Glomerular visceral epithelial cell (primary cell): ENCODE results near the gene LAMB1.
"Not testable (repeated sequence)": the region's sequence is repeated elsewhere in the genome, so short reads cannot be mapped to it uniquely, and the experiment has no call there.

ENCODE experiments used
- DNase-seq: peaks from one replicate; pipeline ENCODE4 v3.0.0-alpha.2; 2016; ENCODE audit errors: extremely low spot score

Gene LAMB1

DNA sequence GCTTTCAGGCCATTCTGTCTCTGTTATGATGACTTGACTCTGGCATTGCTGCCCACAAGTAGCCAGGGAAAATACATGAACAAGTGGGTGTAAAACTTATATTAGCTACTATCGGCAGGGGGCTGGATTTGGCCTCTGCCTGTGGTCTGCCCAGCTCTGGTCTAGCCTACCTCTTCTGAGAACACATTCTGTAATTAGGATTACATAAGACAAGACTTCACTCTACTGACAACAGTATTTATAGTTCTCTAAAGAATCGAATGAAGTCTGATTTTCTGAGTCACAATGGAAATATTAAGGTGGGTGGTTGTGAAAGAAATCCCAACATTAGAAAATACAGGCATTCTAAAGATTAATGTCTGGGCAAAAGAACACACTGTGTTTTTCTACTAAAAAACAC, 56.5 kb downstream of the LAMB1 start:
- DNase-seq, result no peak

DNA sequence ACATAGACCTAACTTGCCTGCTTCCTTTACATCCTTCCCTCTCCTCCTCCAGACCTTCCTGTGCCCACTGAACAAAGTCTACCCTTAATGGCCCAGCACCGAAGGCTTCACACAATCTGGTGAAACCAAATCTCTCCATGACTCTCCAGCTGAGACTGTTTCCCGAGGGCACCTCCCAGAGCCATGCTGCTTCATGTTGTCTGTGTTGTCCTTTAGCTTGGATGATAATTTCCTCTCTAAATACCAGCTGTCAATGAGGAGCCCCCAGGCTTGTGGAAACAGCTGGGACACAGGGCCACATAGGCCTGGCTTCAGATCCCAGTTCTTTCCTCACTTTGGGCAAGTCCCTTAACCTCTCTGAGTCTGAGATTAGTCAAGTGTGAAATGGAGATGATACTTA, 57.6 kb downstream of the LAMB1 start:
- no peak for DNase-seq

DNA sequence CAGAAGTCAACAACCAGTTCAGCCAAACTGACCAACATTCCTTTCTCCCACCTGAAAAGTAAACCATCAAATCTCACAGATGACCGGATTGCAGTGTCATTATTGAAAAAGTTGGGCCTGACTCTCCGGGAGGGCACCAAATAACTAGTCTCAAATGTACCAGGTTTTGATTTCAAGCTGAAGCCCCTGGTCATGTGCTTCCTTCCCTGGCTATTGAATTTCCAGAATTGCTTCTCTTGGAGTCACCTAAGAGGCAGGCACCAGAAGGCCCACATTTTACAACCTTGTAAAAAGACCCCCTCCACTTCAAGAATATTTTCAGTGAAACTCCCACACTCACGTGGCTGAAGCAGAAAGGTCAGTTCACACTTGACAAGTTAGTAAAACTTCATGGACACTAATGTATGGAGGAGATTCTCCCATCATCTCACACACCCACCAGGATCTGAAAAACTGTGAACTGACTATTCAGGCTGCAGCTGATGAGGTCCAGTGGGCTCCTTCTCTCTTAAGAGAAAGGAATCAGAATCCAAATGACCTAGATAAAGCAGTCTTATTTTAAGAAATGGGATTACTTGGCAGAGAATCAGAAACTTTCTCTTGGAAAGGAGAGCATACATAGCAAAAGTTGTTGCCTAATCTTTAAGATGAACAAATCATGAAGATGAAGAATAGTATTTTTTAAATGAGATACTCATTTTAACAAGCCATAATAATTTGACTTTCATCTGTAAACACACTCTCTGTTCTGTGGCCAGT, 58.4 kb downstream of the LAMB1 start:
- no peak for DNase-seq

DNA sequence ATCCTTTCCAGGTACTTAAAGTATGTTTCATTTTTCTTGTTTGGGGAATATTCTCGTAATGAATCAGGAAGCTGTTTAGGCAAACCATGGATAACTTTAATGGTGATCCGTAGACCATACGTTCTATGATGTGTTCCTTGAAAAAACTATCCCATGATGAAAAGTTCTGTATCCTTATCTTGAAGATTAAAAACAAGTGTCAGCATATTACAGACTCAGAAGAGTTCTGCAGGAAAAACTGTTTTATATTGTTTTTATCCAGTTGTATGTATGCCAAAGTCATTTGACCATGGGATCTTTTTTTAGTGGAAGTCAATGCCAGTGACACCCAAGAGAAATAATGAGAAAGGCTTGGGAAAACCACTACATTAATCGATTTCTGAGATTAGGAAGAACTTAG, 59.9 kb downstream of the LAMB1 start:
- DNase-seq, result no peak

DNA sequence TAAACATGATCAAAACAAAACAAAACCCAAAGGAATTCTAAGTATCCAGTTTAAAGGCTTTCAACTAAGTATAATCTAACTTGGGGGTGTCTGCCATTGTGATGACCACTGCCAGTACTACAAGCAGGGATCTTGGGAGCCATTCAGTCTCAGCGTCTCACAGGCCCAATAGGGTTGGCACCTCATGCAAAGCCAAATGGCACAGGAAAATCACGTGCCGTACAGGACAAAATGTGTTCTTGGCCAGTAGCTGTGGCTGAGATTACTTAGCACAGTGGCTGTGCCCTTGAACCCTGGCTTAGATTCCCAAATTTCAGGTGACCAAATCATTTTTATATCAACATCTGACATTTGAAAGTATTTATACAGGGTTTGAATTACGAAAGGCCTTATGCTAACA, 62.0 kb downstream of the LAMB1 start:
- no peak for DNase-seq

DNA sequence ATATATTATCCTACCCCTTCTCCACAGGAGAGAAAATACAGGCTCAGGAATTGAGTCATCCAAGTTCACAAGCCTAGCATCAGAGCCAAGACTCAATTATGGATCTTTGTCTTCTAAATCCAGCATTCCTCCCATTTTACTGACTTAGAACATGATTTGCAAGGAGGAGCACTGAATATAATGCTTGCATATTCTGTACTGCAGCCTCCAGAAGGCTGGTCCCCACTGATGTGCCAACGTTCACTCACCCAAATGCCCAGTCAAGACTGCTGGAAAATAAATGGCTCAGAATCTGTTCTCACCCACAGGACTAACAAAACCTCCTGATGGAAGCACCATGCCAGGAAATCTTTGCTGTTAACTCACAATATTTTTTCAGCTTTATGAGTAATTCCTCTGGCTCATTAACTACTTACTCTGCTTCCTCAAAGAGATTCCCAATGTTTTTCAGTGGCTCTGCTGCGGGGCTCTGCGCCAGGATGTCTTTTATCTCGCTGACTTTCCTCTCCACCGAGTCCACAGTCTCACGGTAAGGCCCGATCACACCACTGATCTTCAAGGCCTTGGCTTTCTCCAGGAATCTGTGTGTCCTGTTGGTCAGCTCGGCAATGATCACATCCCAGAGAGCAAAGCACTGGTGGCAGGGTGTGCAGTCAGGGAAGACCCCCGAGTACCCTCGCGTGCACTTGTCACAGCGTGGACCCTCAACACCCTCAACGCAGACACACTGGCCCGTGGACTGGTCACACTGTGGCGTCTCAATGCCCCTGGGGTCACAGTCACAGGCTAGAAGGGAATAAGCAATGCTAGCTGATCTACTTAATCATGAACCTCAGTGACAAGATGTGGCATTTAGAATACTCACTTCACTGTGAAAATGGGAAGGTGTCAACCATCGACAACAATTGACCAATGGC, 63.1 kb downstream of the LAMB1 start:
- DNase-seq, result peak; percentile 78

DNA sequence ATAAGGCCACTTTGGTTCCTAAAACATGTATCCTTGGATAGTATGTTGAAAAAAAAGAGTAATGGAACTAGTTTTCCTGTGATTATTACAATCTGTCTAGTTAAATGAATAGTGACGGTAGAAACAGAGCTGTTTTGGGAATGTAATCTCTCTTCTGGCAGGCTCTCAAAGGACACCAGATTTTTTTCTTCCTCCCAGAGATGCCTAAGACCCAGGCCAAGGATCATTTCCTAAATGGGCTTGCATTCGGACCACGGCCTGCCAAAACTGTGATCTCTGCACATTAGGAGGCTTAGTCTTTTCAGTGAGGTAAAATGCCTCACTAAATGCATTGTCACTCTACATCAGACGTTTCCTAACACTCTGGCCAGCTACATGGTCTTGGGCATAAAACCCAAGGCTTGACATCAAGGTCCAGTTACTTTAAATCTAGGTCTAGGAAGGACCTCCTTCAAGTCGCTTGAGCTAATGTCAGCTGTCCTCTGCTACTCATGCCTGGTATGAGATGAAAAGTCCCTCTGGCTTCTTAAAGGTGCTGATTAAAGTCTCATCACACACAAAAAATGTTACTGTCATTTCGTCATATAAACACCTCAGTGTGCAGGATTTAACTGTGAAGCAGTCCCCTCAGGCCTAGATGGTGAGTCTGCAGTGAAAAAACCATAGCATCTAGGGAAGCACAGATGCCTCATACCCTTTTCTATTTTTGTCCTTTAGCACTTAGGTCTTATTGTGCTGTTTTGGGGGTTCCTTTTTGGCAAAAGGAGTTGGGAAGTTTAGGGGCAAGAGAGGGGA, 64.3 kb downstream of the LAMB1 start:
- no peak for DNase-seq

DNA sequence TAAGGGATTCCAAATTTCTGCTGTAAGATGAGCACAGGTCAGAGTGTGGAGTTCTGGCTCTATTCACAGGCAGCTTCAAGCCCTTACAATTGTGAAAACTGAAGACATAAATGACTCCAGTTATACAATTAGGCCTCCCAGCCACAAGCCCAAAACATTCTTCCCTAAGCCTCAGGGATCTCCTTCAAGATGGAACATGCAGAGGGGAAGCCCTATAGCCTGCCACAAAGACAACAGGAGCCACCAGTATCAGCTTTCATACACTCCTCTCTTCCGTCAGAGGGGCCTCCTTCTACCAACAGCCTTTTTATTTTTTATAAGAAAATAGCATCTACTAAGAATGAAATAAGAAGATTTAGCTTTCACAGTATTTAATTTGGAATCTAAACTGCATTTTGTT, 65.4 kb downstream of the LAMB1 start:
- no peak for DNase-seq

DNA sequence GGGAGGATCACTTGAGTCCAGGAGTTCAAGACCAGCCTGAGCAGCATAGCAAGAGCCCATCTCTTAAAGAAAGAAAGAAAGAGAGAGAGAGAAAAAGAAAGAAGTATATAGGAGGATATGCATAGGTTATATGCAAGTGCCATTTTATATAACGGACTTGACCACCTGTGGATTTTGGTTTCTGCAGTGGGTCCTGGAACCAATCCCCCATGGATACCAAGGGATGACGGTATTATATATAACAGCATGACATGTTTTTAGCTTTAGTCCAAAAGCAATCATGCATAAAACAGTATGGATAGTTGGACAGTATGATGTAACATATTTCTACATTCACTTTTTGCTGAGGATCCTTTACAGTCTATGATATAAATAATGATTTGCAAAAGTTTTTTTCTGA, 66.6 kb downstream of the LAMB1 start:
- no peak for DNase-seq

DNA sequence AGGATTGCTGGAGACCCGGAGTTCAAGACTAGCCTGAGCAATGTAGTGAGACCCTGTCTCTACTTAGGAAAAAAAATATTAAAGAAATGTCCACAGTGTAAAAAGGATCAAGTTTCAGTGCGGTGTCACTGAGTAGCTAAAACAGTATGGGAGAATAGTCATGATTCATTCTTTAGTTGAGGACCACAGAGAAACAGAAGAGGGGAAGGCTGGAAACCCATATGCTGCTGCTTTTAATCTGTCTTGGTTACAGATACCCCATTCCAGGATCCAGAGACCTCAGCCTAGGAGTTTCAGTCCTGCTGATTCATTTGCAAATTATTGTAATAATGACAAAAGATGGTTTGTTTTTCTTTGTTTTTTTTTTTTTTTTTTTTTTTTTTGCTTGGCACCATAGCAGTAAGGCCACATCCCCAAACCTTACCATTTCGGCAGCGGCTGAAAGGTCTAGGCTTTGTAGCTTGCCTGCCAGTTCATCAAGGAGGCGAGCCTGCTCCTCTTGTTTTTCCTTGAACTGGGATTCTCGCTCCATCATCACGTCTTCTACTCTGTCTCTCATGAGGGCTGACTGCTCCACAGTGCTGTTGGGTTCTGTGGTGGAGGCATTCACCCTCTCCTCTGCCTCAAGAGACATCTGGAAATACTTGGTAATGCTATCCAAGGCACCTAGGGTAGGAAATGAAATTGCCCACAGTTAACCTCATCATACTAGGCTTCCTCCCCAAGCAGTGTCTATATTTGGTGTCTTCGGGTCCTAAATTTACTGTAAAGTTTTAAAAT, 67.8 kb downstream of the LAMB1 start:
- no peak for DNase-seq

DNA sequence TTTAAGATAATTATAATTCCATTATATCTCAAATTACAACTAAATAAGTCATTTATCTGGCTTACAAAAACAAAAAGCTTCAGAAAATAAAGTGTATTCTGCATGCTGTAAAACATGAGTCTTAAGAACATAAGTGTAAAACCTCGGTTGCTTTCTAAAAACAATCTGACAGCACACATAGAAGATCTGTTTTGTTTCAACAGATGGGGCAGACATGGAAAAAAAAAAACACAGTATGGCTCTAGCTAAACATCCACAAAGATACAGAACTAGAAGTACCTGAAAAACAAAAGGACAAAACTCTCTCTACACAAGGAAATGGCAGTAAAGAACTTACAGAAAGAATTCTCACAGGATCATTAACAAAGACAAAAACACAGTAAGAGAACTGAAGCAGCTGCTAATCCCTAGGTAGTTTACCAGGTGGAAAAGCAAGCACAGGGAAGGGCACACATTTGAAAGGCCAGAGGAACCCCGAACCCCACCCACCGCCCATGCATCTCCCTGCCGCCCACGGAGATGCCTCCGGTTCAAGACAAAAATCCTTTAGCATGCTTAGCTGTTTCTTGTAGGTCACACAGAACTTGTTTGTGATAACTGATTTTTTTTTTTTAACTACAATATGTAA, 69.5 kb downstream of the LAMB1 start:
- DNase-seq, result no peak

DNA sequence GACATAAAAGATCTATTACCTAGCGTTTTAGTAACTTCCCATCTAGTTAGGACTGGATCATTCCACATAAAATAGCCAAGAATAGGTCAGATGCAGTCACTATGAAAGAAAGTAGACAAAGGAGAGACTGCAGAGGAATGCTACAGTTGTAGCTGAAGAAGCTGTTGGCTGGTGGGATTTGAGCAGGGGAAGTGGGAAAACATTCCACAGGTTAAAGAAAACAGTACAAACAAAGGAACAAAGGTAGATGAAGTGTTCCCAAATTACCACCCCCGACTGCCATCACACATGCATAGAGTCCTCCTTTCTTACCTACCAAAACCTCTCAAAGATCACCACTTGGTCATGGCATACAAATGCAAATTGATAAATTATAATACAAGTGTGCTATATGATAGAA, 70.2 kb downstream of the LAMB1 start:
- DNase-seq, result no peak

DNA sequence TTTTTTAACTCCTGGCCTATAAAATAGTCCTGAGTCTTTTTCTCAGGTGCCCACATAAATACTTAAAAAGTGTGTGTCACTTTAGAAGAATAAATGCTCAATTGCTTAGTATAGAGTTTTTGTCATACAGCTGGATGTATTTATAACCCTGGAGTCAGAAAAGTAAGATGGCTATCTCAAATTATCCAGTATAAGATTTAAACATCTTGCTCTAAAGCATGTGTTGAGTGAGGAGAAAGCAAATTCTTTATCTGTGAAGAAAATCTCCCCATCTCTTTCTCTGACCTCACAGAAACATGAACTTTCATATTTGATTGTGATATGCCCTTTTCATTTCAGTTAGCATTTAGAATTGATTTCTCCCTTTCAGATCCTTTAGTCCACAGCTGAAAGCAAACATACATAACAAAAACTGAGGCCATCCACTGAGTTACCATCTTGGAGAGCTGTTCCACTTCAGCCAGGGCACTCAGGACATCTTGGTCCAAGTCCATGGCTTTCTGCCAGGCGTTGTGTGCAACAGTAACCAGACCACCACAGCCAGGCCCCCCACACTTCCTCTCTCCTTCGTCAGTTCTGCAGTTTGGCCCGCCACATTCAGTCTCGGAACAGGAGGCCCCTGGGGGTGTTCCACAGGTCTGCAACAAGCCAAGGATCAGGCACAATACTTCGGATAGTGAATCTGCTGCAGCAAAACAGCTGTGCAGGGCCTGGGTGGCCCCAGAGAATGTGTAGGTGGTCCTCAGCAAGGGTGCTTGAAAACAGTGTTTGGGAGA, 71.0 kb downstream of the LAMB1 start:
- no peak for DNase-seq

DNA sequence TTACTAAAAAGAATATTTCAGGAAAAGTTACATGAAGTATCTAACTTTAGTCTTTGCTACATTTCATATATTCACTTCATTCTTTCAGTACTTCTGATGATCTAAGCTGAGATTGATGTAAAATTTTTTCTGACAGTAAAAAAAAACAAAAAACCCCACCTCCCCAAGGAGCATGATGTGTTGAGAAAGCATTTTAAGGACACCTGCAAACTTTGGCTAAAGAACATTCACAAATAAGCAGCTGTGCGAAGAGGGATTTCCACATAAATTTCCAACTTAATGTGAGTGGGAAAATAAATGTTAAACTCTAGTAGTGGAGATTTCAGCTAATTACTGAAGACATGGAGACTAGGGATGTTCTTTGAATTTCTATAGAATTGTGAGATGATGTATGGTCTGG, 76.5 kb downstream of the LAMB1 start:
- no peak for DNase-seq

DNA sequence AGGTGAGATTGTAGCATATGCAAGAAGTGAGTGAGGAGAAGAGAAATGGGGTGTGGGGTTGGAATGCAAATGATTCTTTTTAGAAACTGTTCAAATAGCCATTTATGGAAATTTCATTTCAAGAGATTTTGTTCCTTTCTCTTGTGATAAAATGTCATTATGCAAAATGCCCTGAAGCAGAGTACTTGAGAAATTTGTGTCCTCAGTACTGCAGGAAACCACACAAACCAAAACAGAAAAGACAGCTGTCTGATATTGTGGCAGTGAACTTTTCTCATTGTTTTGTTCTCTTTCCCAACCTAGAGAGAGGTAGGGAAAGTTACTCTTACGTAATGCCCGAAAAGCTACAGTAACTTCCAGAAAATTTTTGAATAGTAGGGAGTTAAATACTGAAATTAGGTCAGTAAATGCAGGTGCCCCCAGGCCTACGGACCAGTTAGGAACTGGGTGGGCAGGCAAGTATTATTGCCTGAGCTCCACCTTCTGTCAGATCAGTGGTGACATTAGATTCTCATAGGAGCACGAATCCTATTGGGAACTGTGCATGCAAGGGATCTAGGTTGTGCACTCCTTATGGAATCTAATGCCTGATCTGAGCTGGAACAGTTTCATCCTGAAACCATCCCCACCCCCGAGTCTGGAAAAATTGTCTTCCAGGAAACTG, 78.0 kb downstream of the LAMB1 start:
- no peak for DNase-seq

DNA sequence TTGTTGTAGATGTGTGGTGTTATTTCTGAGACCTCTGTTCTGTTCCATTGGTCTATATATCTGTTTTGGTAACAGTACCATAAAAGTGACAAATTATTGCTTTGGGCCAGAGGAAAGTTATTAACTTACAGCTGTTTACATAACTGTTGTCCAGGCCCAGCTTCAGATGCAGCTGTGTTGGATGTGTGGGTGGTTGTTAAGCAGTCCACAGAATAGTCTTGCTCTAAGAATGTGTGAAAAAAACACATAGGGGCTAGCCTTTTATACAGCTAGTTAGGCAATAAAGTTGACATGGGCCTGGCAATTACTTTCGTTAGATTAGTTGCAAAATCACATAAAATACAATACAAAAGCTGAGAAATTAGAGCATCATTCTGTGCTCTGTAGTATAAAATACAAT, 80.1 kb downstream of the LAMB1 start:
- DNase-seq, result no peak

DNA sequence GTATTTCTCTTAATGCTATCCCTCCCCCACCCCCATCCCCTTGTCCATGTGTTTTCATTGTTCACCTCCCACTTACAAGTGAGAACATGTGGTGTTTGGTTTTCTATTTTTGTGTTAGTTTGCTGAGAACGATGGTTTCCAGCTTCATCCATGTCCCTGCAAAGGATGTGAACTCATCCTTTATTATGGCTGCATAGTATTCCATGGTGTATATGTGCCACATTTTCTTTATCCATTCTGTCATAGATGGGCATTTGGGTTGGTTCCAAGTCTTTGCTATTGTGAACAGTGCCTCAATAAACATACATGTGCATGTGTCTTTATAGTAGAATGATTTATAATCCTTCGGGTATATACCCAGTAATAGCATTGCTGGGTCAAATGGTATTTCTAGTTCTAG, 81.1 kb downstream of the LAMB1 start:
- DNase-seq, result not testable (repeated sequence)

DNA sequence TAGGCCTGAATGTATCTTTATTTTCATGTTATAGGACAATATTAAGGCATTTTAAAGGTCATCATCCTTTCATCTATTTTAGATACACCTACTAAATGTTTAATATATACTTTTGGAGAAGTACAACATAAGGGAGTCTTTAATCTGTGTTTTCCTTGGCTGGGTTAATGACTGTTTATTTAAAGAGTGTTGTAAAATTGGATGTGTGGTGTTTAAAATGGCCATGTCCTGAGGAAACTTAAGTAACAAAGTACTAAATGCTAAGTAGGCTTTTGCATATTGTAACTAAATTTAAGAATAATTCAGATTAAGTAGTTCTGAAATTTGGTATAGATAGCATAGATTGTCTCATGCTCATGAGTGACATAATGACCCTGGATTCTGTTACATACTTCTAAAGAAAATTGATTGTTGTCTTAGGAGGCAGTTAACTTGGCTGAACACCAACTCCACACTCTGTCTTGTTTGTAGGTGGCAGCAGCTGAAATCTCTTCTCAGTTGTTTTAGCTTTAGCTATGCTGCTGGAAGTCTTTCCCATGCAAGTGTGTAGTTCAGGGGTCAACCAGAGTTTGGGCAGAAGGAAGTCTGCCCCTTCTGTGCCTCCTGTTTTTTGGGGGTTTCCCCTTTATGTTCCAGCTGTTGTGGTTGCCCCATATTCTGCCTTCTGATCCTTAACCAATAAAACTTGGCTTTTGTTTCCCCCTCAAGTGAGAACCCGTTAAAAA, 82.8 kb downstream of the LAMB1 start:
- DNase-seq, result no peak

DNA sequence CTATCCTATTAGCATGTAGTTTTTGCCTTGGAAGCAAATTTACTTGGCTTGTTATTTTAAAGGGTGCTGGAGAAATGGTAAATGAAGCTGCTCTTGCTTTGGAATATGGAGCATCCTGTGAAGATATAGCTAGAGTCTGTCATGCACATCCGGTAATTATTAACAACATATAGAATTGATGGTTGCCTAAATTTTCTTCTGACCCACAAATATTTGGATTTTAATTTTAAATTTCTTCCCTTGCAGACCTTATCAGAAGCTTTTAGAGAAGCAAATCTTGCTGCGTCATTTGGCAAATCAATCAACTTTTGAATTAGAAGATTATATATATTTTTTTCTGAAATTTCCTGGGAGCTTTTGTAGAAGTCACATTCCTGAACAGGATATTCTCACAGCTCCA, 84.0 kb downstream of the LAMB1 start:
- no peak for DNase-seq
